Measurements from ENCODE around the gene PPP1R26.

Gene PPP1R26

GRCh38 chr9:135468854-135469521, 10.6 kb upstream of the PPP1R26 start:
- Histone ChIP-seq H3K9ac (ENCODE audit: low read depth, low read length) (no peak overlapping the region), H3K4me1 (ENCODE audit: control insufficient read depth, insufficient read depth, low read length) (no peaks in the 10 kb centered on the region), H3K27me3 (ENCODE audit: control insufficient read depth, insufficient read depth, low read length) (no peaks in the 10 kb centered on the region)

GRCh38 chr9:135471791-135472640, 7.6 kb upstream of the PPP1R26 start:
- H3K36me3 ChIP-seq (ENCODE audit: control insufficient read depth, insufficient read depth, low read length), result no peaks in the 10 kb centered on the region
- H3K27me3 ChIP-seq (ENCODE audit: control insufficient read depth, insufficient read depth, low read length), result no peaks in the 10 kb centered on the region
- no peak overlapping the region for H3K9ac ChIP-seq (ENCODE audit: low read depth, low read length)
- no peaks in the 10 kb centered on the region for H3K4me1 ChIP-seq (ENCODE audit: control insufficient read depth, insufficient read depth, low read length)
- H3K4me3 ChIP-seq (ENCODE audit: low read depth, low read length), result no peak overlapping the region
- H3K9me3 ChIP-seq (ENCODE audit: control insufficient read depth, insufficient read depth, low read length), result no peaks in the 10 kb centered on the region

More at GRCh38 chr9:135468854-135469521, 10.6 kb upstream of the PPP1R26 start:
- H3K4me3 ChIP-seq (ENCODE audit: low read depth, low read length), result no peak overlapping the region
- no peaks in the 10 kb centered on the region for H3K9me3 ChIP-seq (ENCODE audit: control insufficient read depth, insufficient read depth, low read length)
- no peaks in the 10 kb centered on the region for H3K36me3 ChIP-seq (ENCODE audit: control insufficient read depth, insufficient read depth, low read length)

- H3K4me1 ChIP-seq (ENCODE audit: control insufficient read depth, insufficient read depth, low read length), result no peaks in the 10 kb centered on the region
- H3K4me3 ChIP-seq (ENCODE audit: low read depth, low read length), result no peak overlapping the region
- H3K36me3 ChIP-seq (ENCODE audit: control insufficient read depth, insufficient read depth, low read length), result no peaks in the 10 kb centered on the region
- no peak overlapping the region for H3K9ac ChIP-seq (ENCODE audit: low read depth, low read length)
- no peaks in the 10 kb centered on the region for H3K27me3 ChIP-seq (ENCODE audit: control insufficient read depth, insufficient read depth, low read length)
- no peaks in the 10 kb centered on the region for H3K9me3 ChIP-seq (ENCODE audit: control insufficient read depth, insufficient read depth, low read length)
Measured at GRCh38 chr9:135473972-135474543, 5.5 kb upstream of the PPP1R26 start.

- Histone ChIP-seq H3K9ac (ENCODE audit: low read depth, low read length) (no peak overlapping the region), H3K9me3 (ENCODE audit: control insufficient read depth, insufficient read depth, low read length) (no peaks in the 10 kb centered on the region), H3K4me3 (ENCODE audit: low read depth, low read length) (no peak overlapping the region), H3K36me3 (ENCODE audit: control insufficient read depth, insufficient read depth, low read length) (no peaks in the 10 kb centered on the region), H3K27me3 (ENCODE audit: control insufficient read depth, insufficient read depth, low read length) (no peaks in the 10 kb centered on the region), H3K4me1 (ENCODE audit: control insufficient read depth, insufficient read depth, low read length) (no peaks in the 10 kb centered on the region)
Measured at GRCh38 chr9:135474915-135475314, 4.7 kb upstream of the PPP1R26 start.

- Histone ChIP-seq H3K27me3 (ENCODE audit: control insufficient read depth, insufficient read depth, low read length) (no peaks in the 10 kb centered on the region), H3K9ac (ENCODE audit: low read depth, low read length) (no peak overlapping the region), H3K4me1 (ENCODE audit: control insufficient read depth, insufficient read depth, low read length) (no peaks in the 10 kb centered on the region), H3K4me3 (ENCODE audit: low read depth, low read length) (no peak overlapping the region), H3K36me3 (ENCODE audit: control insufficient read depth, insufficient read depth, low read length) (no peaks in the 10 kb centered on the region), H3K9me3 (ENCODE audit: control insufficient read depth, insufficient read depth, low read length) (no peaks in the 10 kb centered on the region)
Measured at GRCh38 chr9:135476561-135477355, 2.8 kb upstream of the PPP1R26 start.

- Histone ChIP-seq H3K4me3 (ENCODE audit: low read depth, low read length) (no peak overlapping the region), H3K36me3 (ENCODE audit: control insufficient read depth, insufficient read depth, low read length) (no peaks in the 10 kb centered on the region), H3K9ac (ENCODE audit: low read depth, low read length) (no peak overlapping the region), H3K4me1 (ENCODE audit: control insufficient read depth, insufficient read depth, low read length) (no peaks in the 10 kb centered on the region), H3K27me3 (ENCODE audit: control insufficient read depth, insufficient read depth, low read length) (no peaks in the 10 kb centered on the region), H3K9me3 (ENCODE audit: control insufficient read depth, insufficient read depth, low read length) (no peaks in the 10 kb centered on the region)
Measured at GRCh38 chr9:135478191-135478590, 1.4 kb upstream of the PPP1R26 start.

- peak overlapping the region; percentile 43 for H3K4me3 ChIP-seq (ENCODE audit: low read depth, low read length)
- no peak overlapping the region for H3K9ac ChIP-seq (ENCODE audit: low read depth, low read length)
- peaks cover 6% of the 10 kb centered on the region for H3K36me3 ChIP-seq (ENCODE audit: control insufficient read depth, insufficient read depth, low read length)
- H3K4me1 ChIP-seq (ENCODE audit: control insufficient read depth, insufficient read depth, low read length), result no peaks in the 10 kb centered on the region
- H3K27me3 ChIP-seq (ENCODE audit: control insufficient read depth, insufficient read depth, low read length), result no peaks in the 10 kb centered on the region
- no peaks in the 10 kb centered on the region for H3K9me3 ChIP-seq (ENCODE audit: control insufficient read depth, insufficient read depth, low read length)
Measured at GRCh38 chr9:135478829-135479468, 633 bp upstream of the PPP1R26 start.

GRCh38 chr9:135480071-135480939, 723 bp downstream of the PPP1R26 start:
- Histone ChIP-seq H3K9me3 (ENCODE audit: control insufficient read depth, insufficient read depth, low read length) (no peaks in the 10 kb centered on the region), H3K4me1 (ENCODE audit: control insufficient read depth, insufficient read depth, low read length) (no peaks in the 10 kb centered on the region), H3K36me3 (ENCODE audit: control insufficient read depth, insufficient read depth, low read length) (peaks cover 17% of the 10 kb centered on the region), H3K9ac (ENCODE audit: low read depth, low read length) (peak overlapping the region; percentile 87), H3K27me3 (ENCODE audit: control insufficient read depth, insufficient read depth, low read length) (no peaks in the 10 kb centered on the region), H3K4me3 (ENCODE audit: low read depth, low read length) (peak overlapping the region; percentile 54)

GRCh38 chr9:135480940-135481310, 1.3 kb downstream of the PPP1R26 start:
- H3K9ac ChIP-seq (ENCODE audit: low read depth, low read length), result peak overlapping the region; percentile 87
- H3K36me3 ChIP-seq (ENCODE audit: control insufficient read depth, insufficient read depth, low read length), result peaks cover 23% of the 10 kb centered on the region
- H3K27me3 ChIP-seq (ENCODE audit: control insufficient read depth, insufficient read depth, low read length), result no peaks in the 10 kb centered on the region
- no peaks in the 10 kb centered on the region for H3K9me3 ChIP-seq (ENCODE audit: control insufficient read depth, insufficient read depth, low read length)
- peak overlapping the region; percentile 54 for H3K4me3 ChIP-seq (ENCODE audit: low read depth, low read length)
- H3K4me1 ChIP-seq (ENCODE audit: control insufficient read depth, insufficient read depth, low read length), result no peaks in the 10 kb centered on the region

- Histone ChIP-seq H3K27me3 (ENCODE audit: control insufficient read depth, insufficient read depth, low read length) (no peaks in the 10 kb centered on the region), H3K4me1 (ENCODE audit: control insufficient read depth, insufficient read depth, low read length) (no peaks in the 10 kb centered on the region), H3K9ac (ENCODE audit: low read depth, low read length) (no peak overlapping the region), H3K4me3 (ENCODE audit: low read depth, low read length) (no peak overlapping the region), H3K36me3 (ENCODE audit: control insufficient read depth, insufficient read depth, low read length) (peaks cover 35% of the 10 kb centered on the region), H3K9me3 (ENCODE audit: control insufficient read depth, insufficient read depth, low read length) (no peaks in the 10 kb centered on the region)
Measured at GRCh38 chr9:135482015-135482754, 2.6 kb downstream of the PPP1R26 start.
